ENCODE measurements around the gene LRPPRC.

The LRPPRC gene

DNA sequence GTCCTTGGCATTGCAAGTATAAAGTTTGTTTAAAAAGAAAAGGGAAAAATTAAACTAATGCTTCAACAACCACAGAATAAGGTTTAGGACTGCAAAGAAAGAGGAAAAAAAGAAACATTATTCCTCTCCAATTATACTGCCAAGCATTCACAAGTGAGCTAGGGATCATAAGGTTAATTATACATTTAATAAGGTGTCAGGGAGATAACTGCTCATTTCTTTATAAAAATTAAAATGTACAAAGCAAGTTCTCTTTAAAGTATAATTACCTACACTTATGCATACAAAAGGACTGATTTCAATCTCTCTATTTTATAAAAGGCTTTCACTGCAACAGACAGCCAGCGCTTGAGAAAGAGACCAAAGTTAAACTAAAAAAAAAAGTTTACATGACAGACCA lies 98.9 kb downstream of the LRPPRC start:
- H3K4me3 ChIP-seq (replicated peaks; ENCODE audit: low read depth, low read length), result no peak overlapping the region
- TF ChIP-seq, protein P1, sequence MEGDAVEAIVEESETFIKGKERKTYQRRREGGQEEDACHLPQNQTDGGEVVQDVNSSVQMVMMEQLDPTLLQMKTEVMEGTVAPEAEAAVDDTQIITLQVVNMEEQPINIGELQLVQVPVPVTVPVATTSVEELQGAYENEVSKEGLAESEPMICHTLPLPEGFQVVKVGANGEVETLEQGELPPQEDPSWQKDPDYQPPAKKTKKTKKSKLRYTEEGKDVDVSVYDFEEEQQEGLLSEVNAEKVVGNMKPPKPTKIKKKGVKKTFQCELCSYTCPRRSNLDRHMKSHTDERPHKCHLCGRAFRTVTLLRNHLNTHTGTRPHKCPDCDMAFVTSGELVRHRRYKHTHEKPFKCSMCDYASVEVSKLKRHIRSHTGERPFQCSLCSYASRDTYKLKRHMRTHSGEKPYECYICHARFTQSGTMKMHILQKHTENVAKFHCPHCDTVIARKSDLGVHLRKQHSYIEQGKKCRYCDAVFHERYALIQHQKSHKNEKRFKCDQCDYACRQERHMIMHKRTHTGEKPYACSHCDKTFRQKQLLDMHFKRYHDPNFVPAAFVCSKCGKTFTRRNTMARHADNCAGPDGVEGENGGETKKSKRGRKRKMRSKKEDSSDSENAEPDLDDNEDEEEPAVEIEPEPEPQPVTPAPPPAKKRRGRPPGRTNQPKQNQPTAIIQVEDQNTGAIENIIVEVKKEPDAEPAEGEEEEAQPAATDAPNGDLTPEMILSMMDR (IDR thresholded peaks at IDR 0.05; ENCODE audit: insufficient read depth, low read length, poor library complexity, severe bottlenecking), result no peak
- DNase-seq (ENCODE audit: extremely low read depth, insufficient read length), result no peak
- H3K36me3 ChIP-seq (ENCODE audit: control insufficient read depth, insufficient read depth, low read length), result peaks cover 7% of the 10 kb centered on the region
- no peaks in the 10 kb centered on the region for H3K27me3 ChIP-seq (replicated peaks; ENCODE audit: control insufficient read depth, insufficient read depth, low read length)

DNA sequence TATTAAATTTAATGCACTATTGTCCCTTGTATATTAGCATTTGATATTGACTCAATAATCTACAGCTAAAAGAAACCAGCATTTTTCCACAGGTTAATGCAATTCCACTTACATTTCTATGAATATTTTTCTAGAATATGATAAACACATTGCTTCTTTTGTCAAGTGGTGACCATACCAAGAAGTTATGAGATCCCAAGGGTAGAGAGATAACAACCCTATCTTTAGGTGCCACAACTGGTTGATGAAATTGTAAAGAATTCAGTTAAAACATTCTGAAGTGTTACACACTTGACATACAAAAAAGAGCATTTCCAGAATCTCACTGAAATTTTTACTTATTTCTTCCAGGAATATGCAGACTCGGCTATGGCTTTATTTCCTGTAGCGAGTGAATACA lies 101.0 kb downstream of the LRPPRC start:
- TF ChIP-seq, protein P1 (IDR thresholded peaks at IDR 0.05; ENCODE audit: insufficient read depth, low read length, poor library complexity, severe bottlenecking), result no peak
- Histone ChIP-seq H3K27me3 (replicated peaks; ENCODE audit: control insufficient read depth, insufficient read depth, low read length) (no peaks in the 10 kb centered on the region), H3K4me3 (replicated peaks; ENCODE audit: low read depth, low read length) (no peak overlapping the region), H3K36me3 (ENCODE audit: control insufficient read depth, insufficient read depth, low read length) (peaks cover 7% of the 10 kb centered on the region)
- no peak for DNase-seq (ENCODE audit: extremely low read depth, insufficient read length)

DNA sequence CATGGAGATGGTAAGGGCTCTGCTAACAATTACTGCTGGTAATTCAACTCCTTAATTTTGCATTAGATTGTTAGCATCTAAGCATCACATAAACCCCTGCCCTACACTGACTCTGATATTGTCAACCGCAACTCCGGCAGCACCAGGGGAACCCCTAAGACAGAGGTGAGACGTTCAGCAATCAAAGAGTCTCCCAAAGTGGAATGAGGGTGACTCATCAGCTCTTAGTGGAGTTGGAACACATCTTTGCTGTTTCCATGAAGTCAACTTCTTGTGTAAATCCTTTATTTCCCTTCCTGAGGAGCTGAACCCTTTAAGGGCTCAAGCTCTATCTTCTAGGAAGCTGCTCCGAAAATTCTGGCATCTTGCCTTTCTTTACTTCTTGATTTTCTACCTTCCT lies 104.9 kb downstream of the LRPPRC start:
- TF ChIP-seq, protein P1 (IDR thresholded peaks at IDR 0.05; ENCODE audit: insufficient read depth, low read length, poor library complexity, severe bottlenecking), result no peak
- Histone ChIP-seq H3K27me3 (replicated peaks; ENCODE audit: control insufficient read depth, insufficient read depth, low read length) (no peaks in the 10 kb centered on the region), H3K36me3 (ENCODE audit: control insufficient read depth, insufficient read depth, low read length) (peaks cover 14% of the 10 kb centered on the region), H3K4me3 (replicated peaks; ENCODE audit: low read depth, low read length) (no peak overlapping the region)
- DNase-seq (ENCODE audit: extremely low read depth, insufficient read length), result no peak

DNA sequence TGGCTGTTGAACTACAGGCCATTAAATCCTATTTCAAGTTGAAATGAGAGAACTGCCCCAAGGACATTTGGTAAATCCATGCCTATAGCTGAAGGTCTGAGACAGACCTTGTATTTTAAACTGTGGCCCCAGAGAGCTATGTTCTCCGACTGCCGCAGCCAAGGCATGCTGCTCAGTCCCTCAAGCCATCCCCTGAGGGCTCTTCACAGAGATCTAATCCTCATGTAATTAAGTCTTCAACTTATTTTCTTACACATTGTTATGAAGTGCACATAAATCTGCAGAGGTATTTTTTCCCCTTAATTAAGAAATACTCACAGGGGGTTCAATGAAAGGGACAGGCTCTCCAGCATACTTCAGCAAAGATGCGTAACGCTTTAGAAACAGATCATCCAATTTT lies 106.4 kb downstream of the LRPPRC start:
- TF ChIP-seq, protein P1 (IDR thresholded peaks at IDR 0.05; ENCODE audit: insufficient read depth, low read length, poor library complexity, severe bottlenecking), result no peak
- Histone ChIP-seq H3K27me3 (replicated peaks; ENCODE audit: control insufficient read depth, insufficient read depth, low read length) (no peaks in the 10 kb centered on the region), H3K36me3 (ENCODE audit: control insufficient read depth, insufficient read depth, low read length) (peaks cover 11% of the 10 kb centered on the region), H3K4me3 (replicated peaks; ENCODE audit: low read depth, low read length) (no peak overlapping the region)
- no peak for DNase-seq (ENCODE audit: extremely low read depth, insufficient read length)

DNA sequence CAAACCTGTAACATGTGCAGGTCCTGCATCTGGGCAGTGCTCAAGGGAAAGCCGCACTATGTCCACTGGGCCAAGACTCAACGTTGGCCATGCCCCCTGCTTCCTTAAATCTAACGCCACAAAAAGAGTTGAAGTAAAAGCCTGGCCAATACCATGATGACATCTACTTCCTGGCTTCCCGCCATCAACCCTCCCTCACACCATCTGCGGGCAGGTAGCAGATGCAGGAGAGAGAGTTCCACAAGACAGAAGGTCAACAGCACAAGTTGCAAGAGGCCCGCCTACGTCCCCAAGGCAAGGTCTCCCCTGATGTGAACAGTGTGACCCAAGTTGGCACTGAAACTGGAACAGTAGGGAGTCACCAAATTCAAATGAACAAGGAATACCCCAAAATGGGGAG lies 108.6 kb downstream of the LRPPRC start:
- Histone ChIP-seq H3K4me3 (replicated peaks; ENCODE audit: low read depth, low read length) (no peak overlapping the region), H3K27me3 (replicated peaks; ENCODE audit: control insufficient read depth, insufficient read depth, low read length) (no peaks in the 10 kb centered on the region), H3K36me3 (ENCODE audit: control insufficient read depth, insufficient read depth, low read length) (peaks cover 9% of the 10 kb centered on the region)
- DNase-seq (ENCODE audit: extremely low read depth, insufficient read length), result no peak
- TF ChIP-seq, protein P1 (IDR thresholded peaks at IDR 0.05; ENCODE audit: insufficient read depth, low read length, poor library complexity, severe bottlenecking), result no peak

DNA sequence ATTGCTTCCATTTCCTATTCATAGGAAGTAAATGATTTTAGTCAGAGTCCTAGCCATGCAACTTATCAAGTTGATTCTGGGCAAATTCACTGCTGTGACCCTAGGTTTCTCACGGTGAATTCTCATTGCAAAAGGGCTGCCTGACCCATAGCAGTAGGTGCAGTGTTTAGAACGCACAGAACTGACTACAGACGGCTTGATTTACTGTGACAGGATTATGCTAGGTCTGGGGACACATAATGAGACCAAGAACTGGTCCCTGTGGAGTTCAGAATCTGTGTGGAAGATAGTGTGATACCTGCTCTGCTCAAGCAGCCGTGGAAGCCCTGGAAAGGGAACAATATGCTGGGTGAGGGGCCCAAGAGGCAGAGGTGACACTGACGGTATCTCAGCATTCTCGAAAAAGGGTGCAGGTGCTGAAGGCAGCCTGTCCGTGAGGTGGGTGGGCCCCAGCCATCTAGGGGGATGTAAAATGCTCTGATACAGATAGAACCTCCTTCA lies 110.6 kb downstream of the LRPPRC start:
- Histone ChIP-seq H3K36me3 (ENCODE audit: control insufficient read depth, insufficient read depth, low read length) (peaks cover 9% of the 10 kb centered on the region), H3K27me3 (replicated peaks; ENCODE audit: control insufficient read depth, insufficient read depth, low read length) (no peaks in the 10 kb centered on the region), H3K4me3 (replicated peaks; ENCODE audit: low read depth, low read length) (no peak overlapping the region)
- TF ChIP-seq, protein P1 (IDR thresholded peaks at IDR 0.05; ENCODE audit: insufficient read depth, low read length, poor library complexity, severe bottlenecking), result no peak
- no peak for DNase-seq (ENCODE audit: extremely low read depth, insufficient read length)

Measured in GM06990 (cell line).